ENCODE measurements around the gene CENPA.
"Not testable (repeated sequence)": the region's sequence is repeated elsewhere in the genome, so short reads cannot be mapped to it uniquely, and the experiment has no call there.

The CENPA gene

DNA sequence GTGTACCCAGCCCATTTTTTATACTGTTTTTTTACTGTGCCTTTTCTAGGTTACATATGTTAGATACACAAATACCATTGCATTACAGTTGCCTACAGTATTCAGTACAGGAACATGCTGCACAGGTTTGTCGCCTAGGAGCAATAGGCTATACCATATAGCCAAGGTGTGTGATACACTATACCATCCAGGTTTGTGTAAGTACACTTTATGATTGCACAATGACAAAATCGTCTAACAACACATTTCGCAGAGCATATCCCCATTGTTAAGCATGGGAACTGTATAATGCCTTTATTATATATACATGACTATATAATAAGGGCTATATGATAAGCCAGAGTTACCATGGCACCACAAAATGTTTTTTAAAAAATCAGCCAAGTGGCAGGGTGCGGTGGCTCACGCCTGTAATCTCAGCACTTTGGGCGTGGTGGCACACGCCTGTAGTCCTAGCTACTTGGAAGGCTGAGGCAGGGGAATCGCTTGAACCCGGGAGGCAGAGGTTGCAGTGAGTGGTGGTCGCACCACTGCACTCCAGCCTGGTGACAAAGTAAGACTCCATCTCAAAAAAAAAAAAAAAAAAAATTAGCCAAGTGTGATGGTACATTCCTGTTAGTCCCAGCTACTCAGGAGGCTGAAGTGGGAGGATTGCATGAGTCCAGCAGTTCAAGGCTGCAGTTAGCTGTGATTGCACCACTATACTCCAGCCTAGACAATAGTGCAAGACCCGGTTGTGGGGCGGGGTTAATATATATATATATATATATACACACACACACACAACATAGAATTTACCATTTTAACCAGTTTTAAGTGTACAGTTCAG, 2.8 kb upstream of the CENPA start:
- DNase-seq (ENCODE audit: extremely low spot score, insufficient read length, low read depth): no peak
- FAIRE-seq: no peak

GRCh38 chr2:26784570-26785234, 1.2 kb upstream of the CENPA start:
- DNase-seq (ENCODE audit: extremely low spot score, insufficient read length, low read depth): no peak
- no peak for FAIRE-seq

GRCh38 chr2:26786207-26787028, 562 bp downstream of the CENPA start:
- FAIRE-seq: peak; percentile 5
- no peak for DNase-seq (ENCODE audit: extremely low spot score, insufficient read length, low read depth)

DNA sequence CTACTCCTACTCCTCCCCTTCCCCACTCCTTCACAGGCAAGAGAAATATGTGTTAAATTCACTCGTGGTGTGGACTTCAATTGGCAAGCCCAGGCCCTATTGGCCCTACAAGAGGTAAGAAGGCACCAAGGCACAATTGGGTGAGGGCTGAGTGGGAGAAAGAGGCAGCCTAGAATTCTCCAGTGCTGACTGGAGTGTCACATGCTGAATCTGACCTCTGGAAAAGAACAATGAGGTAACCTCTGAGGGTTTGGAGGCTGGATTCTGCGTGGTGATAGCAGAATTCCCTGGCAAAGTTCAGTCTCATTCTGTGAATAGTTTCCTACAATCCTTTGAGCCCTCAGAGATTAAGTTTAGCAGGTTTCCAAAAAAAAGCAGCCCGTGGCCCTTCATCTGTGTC, 6.9 kb downstream of the CENPA start:
- DNase-seq (ENCODE audit: extremely low spot score, insufficient read length, low read depth) (no peak), FAIRE-seq (no peak)

GRCh38 chr2:26793518-26793917, 7.7 kb downstream of the CENPA start:
- DNase-seq (ENCODE audit: extremely low spot score, insufficient read length, low read depth) (no peak), FAIRE-seq (no peak)

- not testable (repeated sequence) for FAIRE-seq; DNase-seq (ENCODE audit: extremely low spot score, insufficient read length, low read depth)
Measured at GRCh38 chr2:26795135-26795534, 9.3 kb downstream of the CENPA start.

- DNase-seq (ENCODE audit: extremely low spot score, insufficient read length, low read depth) (no peak), FAIRE-seq (no peak)
Measured at GRCh38 chr2:26801328-26801727, 15.5 kb downstream of the CENPA start.

- FAIRE-seq: no peak
- no peak for DNase-seq (ENCODE audit: extremely low spot score, insufficient read length, low read depth)
Measured at GRCh38 chr2:26801796-26802195, 15.9 kb downstream of the CENPA start.

DNA sequence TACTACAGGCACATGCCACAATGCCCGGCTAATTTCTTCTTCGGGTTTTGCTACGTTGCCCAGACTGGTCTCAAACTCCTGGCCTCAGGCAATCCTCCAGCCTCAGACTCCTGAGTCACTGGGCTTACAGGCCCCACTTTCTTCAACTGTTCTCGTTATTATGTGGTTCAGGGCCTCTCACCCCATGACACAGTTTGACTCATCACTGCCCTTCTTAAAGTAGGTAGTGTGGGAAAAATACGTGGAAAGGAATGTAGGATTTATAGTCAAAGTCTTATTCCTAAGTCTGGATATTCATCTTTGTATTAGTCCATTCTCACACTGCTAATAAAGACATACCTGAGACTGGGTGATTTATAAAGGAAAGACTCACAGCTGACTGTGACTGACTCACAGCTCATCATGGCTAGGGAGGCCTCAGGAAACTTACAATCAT, 19.4 kb downstream of the CENPA start:
- FAIRE-seq: no peak
- no peak for DNase-seq (ENCODE audit: extremely low spot score, insufficient read length, low read depth)

GRCh38 chr2:26807788-26808460, 22.1 kb downstream of the CENPA start:
- FAIRE-seq: no peak
- DNase-seq (ENCODE audit: extremely low spot score, insufficient read length, low read depth): no peak

DNA sequence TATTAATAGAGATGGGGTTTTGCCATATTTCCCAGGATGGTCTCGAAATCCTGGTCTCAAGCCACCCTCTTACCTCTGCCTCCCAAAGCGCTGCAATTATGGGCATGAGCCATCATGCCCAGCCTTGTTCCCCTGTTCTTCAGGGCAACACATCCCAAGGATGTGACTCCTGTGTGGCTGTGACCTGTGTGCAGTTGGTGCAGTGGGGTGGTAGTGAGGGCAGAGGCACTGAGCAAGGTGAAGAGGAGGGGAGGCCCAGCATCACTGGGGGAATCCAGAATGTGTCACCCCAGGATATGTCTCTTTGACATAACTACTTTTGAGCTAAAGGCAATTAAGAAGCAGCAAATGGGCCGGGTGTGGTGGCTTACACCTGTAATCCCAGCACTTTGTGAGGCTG, 23.4 kb downstream of the CENPA start:
- FAIRE-seq (no peak), DNase-seq (ENCODE audit: extremely low spot score, insufficient read length, low read depth) (no peak)

DNA sequence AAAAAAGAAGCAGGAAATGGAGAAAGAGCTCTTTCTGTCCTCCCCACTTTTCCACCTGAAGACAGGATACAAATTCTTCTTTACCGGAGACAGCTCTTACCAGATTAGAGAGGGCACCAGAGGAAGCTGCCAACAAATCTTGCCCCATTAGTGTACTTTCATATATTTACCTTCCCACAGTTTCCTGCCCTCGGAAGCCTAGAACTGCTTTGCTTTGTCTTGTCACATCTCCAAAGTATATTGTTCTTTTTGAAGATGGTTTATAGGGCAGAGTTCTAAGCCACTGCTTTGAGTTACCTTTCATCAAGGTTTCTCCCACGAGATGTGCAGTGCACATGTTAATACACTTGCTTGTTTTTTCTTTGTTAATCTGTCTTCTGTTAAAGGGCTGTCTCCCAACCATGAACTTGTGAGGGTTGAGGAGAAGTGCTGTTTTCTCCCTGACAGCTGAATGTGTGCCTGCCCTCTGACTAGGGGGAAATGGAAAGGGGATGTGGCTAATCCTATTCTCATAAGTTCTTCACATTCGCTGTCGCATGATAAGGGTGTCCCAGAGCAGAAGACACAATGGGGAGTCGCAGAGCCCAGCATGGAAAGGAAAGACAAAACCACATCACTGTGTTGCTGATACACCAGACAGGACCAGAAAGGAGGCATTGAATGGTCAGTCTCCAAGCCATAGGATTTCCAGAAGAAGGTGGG, 24.2 kb downstream of the CENPA start:
- no peak for FAIRE-seq

DNA sequence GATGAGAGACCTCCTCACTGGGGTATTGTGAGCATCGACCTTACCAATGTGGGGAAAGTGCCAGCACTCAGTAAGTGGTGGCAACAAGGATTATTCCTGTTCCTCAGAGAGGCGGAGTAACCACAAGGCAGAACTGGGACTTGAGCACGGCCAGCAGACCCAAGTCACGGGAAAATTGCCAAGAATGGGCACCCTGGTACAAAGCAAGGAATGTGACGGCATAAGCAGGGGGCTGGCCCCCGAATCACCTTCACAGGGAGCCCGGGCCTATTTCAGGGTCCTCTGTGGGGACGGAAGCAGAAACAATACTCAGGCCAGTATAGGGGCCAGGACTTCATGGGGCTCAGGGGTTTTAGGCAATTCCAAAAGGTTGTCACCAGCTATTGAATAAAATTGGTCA, 25.4 kb downstream of the CENPA start:
- DNase-seq (ENCODE audit: extremely low spot score, insufficient read length, low read depth): no peak
- no peak for FAIRE-seq

More for the DNA sequence above, 24.2 kb downstream of the CENPA start:
- DNase-seq (ENCODE audit: extremely low spot score, insufficient read length, low read depth): no peak

- DNase-seq (ENCODE audit: extremely low spot score, insufficient read length, low read depth): no peak
Measured at GRCh38 chr2:26811791-26812694, 26.2 kb downstream of the CENPA start.

GRCh38 chr2:26812731-26813130, 26.9 kb downstream of the CENPA start:
- FAIRE-seq (no peak), DNase-seq (ENCODE audit: extremely low spot score, insufficient read length, low read depth) (no peak)

More at GRCh38 chr2:26811791-26812694, 26.2 kb downstream of the CENPA start:
- FAIRE-seq: no peak

- DNase-seq (ENCODE audit: extremely low spot score, insufficient read length, low read depth); FAIRE-seq: not testable (repeated sequence)
Measured at GRCh38 chr2:26814072-26814765, 28.4 kb downstream of the CENPA start.

GRCh38 chr2:26816893-26817292, 31.0 kb downstream of the CENPA start:
- FAIRE-seq: no peak
- no peak for DNase-seq (ENCODE audit: extremely low spot score, insufficient read length, low read depth)

DNA sequence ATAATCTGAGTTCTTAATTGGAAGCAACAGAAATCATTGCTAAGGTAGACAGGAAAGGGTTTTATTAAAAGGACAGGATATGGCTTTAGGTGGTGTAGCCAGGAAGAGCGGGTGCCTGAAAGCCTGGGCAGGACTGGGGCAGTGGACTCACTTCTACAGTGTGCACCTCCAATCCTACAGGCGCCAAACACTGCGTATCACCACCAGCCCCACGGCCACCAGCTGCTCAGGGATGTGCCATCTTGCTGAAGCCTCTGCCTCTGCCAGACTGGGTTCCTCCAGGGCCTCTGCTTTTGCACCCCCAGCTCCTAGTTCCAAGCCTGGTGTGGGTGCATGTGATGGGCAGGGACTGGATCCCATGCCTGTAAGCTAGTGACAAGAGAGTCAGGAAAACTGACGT, 32.4 kb downstream of the CENPA start:
- DNase-seq (ENCODE audit: extremely low spot score, insufficient read length, low read depth) (no peak), FAIRE-seq (no peak)

Measured in GM18507 (cell line).